OCI-LY1 (cell line): Measurements from ENCODE around the gene PRPH.

Experiments used
- H2AFZ ChIP-seq: fragments of 200-600 bp; sonication (generic), shearing (Covaris generic); 2 replicates; pipeline ENCODE4 v1.6.0; 2014; ENCODE audit warnings: antibody characterized with exemption, mild to moderate bottlenecking, low read length
- H3F3A ChIP-seq: fragments of 200-600 bp; sonication (generic), shearing (Covaris generic); 2 replicates; pipeline ENCODE4 v1.6.0; 2014; ENCODE audit warnings: mild to moderate bottlenecking, antibody characterized with exemption, low read length, moderate library complexity; ENCODE audit not compliant: insufficient read depth
- H3K27ac ChIP-seq: fragments of 200-600 bp; sonication (generic); 2 replicates; pipeline ENCODE4 v1.5.1; 2014; ENCODE audit warnings: low read length, mixed run types, mild to moderate bottlenecking, low read depth; ENCODE audit not compliant: poor library complexity, severe bottlenecking
- H3K27me3 ChIP-seq: fragments of 200-600 bp; sonication (generic); 2 replicates; pipeline ENCODE4 v1.6.0; 2014; ENCODE audit warnings: antibody characterized with exemption, mild to moderate bottlenecking, low read length, moderate library complexity; ENCODE audit not compliant: insufficient read depth
- H3K36me3 ChIP-seq: fragments of 200-600 bp; sonication (generic); 2 replicates; pipeline ENCODE4 v1.6.1; 2014; ENCODE audit warnings: mild to moderate bottlenecking, antibody characterized with exemption, low read length, moderate library complexity, mixed read lengths; ENCODE audit not compliant: insufficient read depth
- H3K4me1 ChIP-seq: fragments of 200-600 bp; sonication (generic); 2 replicates; pipeline ENCODE4 v1.5.1; 2014; ENCODE audit warnings: mild to moderate bottlenecking, low read length, moderate library complexity; ENCODE audit not compliant: insufficient read depth, severe bottlenecking
- H3K4me2 ChIP-seq: fragments of 200-600 bp; sonication (generic), shearing (Covaris generic); 2 replicates; pipeline ENCODE4 v1.6.1; 2014; ENCODE audit warnings: low read length
- H3K4me3 ChIP-seq: fragments of 200-600 bp; sonication (generic); 2 replicates; pipeline ENCODE4 v1.5.1; 2014; ENCODE audit warnings: low read length, low read depth, mild to moderate bottlenecking, mixed read lengths; ENCODE audit not compliant: poor library complexity, severe bottlenecking
- H3K79me2 ChIP-seq: fragments of 200-600 bp; shearing (Covaris generic); 2 replicates; pipeline ENCODE4 v1.6.1; 2016; ENCODE audit warnings: mixed run types, low read length, mixed read lengths; ENCODE audit not compliant: insufficient read depth
- H3K9ac ChIP-seq: fragments of 200-600 bp; sonication (generic), shearing (Covaris generic); 2 replicates; pipeline ENCODE4 v1.6.1; 2014; ENCODE audit warnings: mild to moderate bottlenecking, low read length, mixed read lengths
- H3K9me2 ChIP-seq: fragments of 200-600 bp; sonication (generic), shearing (Covaris generic); 2 replicates; pipeline ENCODE4 v1.6.1; 2014; ENCODE audit warnings: low read depth, mild to moderate bottlenecking, low read length, mixed read lengths
- H3K9me3 ChIP-seq: fragments of 200-600 bp; shearing (Covaris generic); 2 replicates; pipeline ENCODE4 v1.6.1; 2014; ENCODE audit warnings: low read length, mixed read lengths
- H4K20me1 ChIP-seq: fragments of 200-600 bp; sonication (generic), shearing (Covaris generic); 2 replicates; pipeline ENCODE4 v1.6.0; 2016; ENCODE audit warnings: mild to moderate bottlenecking, low read length; ENCODE audit not compliant: insufficient read depth
- CTCF ChIP-seq: fragments of 200-600 bp; sonication (generic), shearing (Covaris generic); IDR thresholded peaks from 2 replicates; pipeline ENCODE4 v1.5.1; 2017; ENCODE audit warnings: mild to moderate bottlenecking, antibody characterized with exemption, low read length, moderate library complexity, mixed read lengths
- EZH2 ChIP-seq: fragments of 200-600 bp; sonication (generic), shearing (Covaris generic); IDR thresholded peaks from 2 replicates; pipeline ENCODE4 v1.8.0; 2017; ENCODE audit warnings: borderline replicate concordance, mixed run types, mild to moderate bottlenecking, antibody characterized with exemption, low read length, moderate library complexity, mixed read lengths

The PRPH gene

GRCh38 chr12:49328816-49329215, 33.9 kb downstream of the PRPH start:
- Histone ChIP-seq H3K4me3 (no peak overlapping the region), H3K36me3 (peaks cover 73% of the 10 kb centered on the region), H3K4me1 (peaks cover 7% of the 10 kb centered on the region), H2AFZ (no peak overlapping the region), H3K9me3 (no peaks in the 10 kb centered on the region), H3K27ac (no peak overlapping the region), H3K4me2 (no peak overlapping the region), H4K20me1 (no peaks in the 10 kb centered on the region), H3K9ac (no peak overlapping the region), H3F3A (no peaks in the 10 kb centered on the region), H3K79me2 (peaks cover 2% of the 10 kb centered on the region; the same call in 1 of the 2 replicates), H3K27me3 (no peaks in the 10 kb centered on the region), H3K9me2 (no peaks in the 10 kb centered on the region)
- TF ChIP-seq EZH2 (no peak), CTCF (no peak)

DNA sequence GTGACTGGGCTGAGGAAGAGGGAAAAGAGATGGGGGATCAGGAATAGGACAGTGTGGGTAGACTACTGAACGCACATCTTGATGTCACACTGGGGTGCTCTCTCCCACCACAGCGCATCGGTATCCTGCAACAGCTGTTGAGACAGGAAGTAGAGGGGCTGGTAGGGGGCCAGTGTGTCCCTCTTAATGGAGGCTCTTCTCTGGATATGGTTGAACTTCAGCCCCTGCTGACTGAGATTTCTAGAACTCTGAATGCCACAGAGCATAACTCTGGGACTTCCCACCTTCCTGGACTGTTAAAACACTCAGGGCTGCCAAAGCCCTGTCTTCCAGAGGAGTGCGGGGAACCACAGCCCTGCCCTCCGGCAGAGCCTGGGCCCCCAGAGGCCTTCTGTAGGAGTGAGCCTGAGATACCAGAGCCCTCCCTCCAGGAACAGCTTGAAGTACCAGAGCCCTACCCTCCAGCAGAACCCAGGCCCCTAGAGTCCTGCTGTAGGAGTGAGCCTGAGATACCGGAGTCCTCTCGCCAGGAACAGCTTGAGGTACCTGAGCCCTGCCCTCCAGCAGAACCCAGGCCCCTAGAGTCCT, 35.2 kb downstream of the PRPH start:
- Histone ChIP-seq H3K9ac (no peak overlapping the region), H3K36me3 (peaks cover 66% of the 10 kb centered on the region), H3K79me2 (no peaks in the 10 kb centered on the region), H3K4me1 (no peaks in the 10 kb centered on the region), H3K9me2 (no peaks in the 10 kb centered on the region), H3K9me3 (no peaks in the 10 kb centered on the region), H3K4me3 (no peak overlapping the region), H3F3A (no peaks in the 10 kb centered on the region), H3K4me2 (no peak overlapping the region), H4K20me1 (no peaks in the 10 kb centered on the region), H3K27me3 (no peaks in the 10 kb centered on the region), H2AFZ (no peak overlapping the region), H3K27ac (no peak overlapping the region)
- TF ChIP-seq EZH2 (no peak), CTCF (no peak)

DNA sequence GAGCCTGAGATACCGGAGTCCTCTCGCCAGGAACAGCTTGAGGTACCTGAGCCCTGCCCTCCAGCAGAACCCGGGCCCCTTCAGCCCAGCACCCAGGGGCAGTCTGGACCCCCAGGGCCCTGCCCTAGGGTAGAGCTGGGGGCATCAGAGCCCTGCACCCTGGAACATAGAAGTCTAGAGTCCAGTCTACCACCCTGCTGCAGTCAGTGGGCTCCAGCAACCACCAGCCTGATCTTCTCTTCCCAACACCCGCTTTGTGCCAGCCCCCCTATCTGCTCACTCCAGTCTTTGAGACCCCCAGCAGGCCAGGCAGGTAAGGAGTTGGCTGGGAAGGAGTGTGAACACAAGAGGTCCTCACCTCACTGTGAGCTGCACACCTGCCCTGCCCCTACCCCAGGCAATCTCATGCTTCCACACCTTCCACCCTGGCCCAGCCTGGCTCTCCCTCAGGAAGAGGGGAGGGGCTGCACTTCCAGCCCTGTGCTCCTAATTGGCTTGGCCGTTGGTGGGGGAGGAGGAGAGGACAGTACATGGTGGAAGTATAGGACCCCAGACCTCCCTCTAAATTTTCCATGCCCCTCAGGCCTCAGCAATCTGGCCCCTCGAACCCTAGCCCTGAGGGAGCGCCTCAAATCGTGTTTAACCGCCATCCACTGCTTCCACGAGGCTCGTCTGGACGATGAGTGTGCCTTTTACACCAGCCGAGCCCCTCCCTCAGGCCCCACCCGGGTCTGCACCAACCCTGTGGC, 35.9 kb downstream of the PRPH start:
- H4K20me1 ChIP-seq, result no peaks in the 10 kb centered on the region
- TF ChIP-seq EZH2 (no peak), CTCF (no peak)

More for the DNA sequence above, 35.9 kb downstream of the PRPH start:
- H3K9ac ChIP-seq, result no peak overlapping the region
- no peaks in the 10 kb centered on the region for H3K79me2 ChIP-seq
- H3K27ac ChIP-seq, result no peak overlapping the region
- H3K9me3 ChIP-seq, result no peaks in the 10 kb centered on the region
- no peak overlapping the region for H2AFZ ChIP-seq
- H3K36me3 ChIP-seq, result peaks cover 59% of the 10 kb centered on the region
- no peaks in the 10 kb centered on the region for H3K9me2 ChIP-seq
- H3K4me3 ChIP-seq, result no peak overlapping the region
- H3K27me3 ChIP-seq, result no peaks in the 10 kb centered on the region
- no peaks in the 10 kb centered on the region for H3F3A ChIP-seq
- no peaks in the 10 kb centered on the region for H3K4me1 ChIP-seq
- no peak overlapping the region for H3K4me2 ChIP-seq
